GM06990 (cell line): ENCODE measurements around the gene BHLHA15.

Source experiments
- DNase-seq: peaks from one replicate; pipeline ENCODE4 v3.0.0-alpha.2; 2011; ENCODE audit not compliant: insufficient read length; ENCODE audit errors: extremely low read depth
- H3K27me3 ChIP-seq: replicated peaks from 2 replicates; pipeline ENCODE4 v1.6.0; 2011; ENCODE audit warnings: low read length; ENCODE audit not compliant: control insufficient read depth, insufficient read depth
- H3K36me3 ChIP-seq: 2 replicates; pipeline ENCODE4 v1.5.1; 2011; ENCODE audit warnings: low read length; ENCODE audit not compliant: control insufficient read depth, insufficient read depth
- H3K4me3 ChIP-seq: replicated peaks from 2 replicates; pipeline ENCODE4 v1.5.1; 2011; ENCODE audit warnings: low read depth, mild to moderate bottlenecking, control low read depth, low read length
- CTCF ChIP-seq: IDR thresholded peaks from 2 replicates; pipeline ENCODE4 v1.5.1; 2011; ENCODE audit warnings: low read length, control low read depth, mild to moderate bottlenecking, inconsistent platforms; ENCODE audit not compliant: insufficient read depth, poor library complexity, severe bottlenecking

BHLHA15 gene

GRCh38 chr7:98203261-98203963 lies 7.8 kb upstream of the BHLHA15 start:
- DNase-seq, result peak; percentile 77
- Histone ChIP-seq H3K36me3 (peaks cover 10% of the 10 kb centered on the region), H3K4me3 (peak overlapping the region; percentile 60), H3K27me3 (no peaks in the 10 kb centered on the region)
- no peak for TF ChIP-seq CTCF

- Histone ChIP-seq H3K36me3 (peaks cover 10% of the 10 kb centered on the region), H3K4me3 (peak overlapping the region; percentile 60), H3K27me3 (no peaks in the 10 kb centered on the region)
- no peak for TF ChIP-seq CTCF
- no peak for DNase-seq
These were observed 7.2 kb upstream of the BHLHA15 start for GRCh38 chr7:98203964-98204605.

GRCh38 chr7:98204670-98205069 lies 6.6 kb upstream of the BHLHA15 start:
- no peaks in the 10 kb centered on the region for H3K27me3 ChIP-seq
- no peak for DNase-seq
- TF ChIP-seq CTCF, result no peak
- H3K36me3 ChIP-seq, result peaks cover 10% of the 10 kb centered on the region
- peak overlapping the region; percentile 25; the same call in 1 of the 2 replicates for H3K4me3 ChIP-seq

GRCh38 chr7:98205162-98205845 lies 5.9 kb upstream of the BHLHA15 start:
- Histone ChIP-seq H3K27me3 (no peaks in the 10 kb centered on the region), H3K36me3 (peaks cover 10% of the 10 kb centered on the region), H3K4me3 (no peak overlapping the region)
- TF ChIP-seq CTCF, result no peak
- DNase-seq, result no peak

GRCh38 chr7:98206451-98207330 lies 4.5 kb upstream of the BHLHA15 start:
- peaks cover 10% of the 10 kb centered on the region for H3K36me3 ChIP-seq
- DNase-seq, result no peak
- H3K27me3 ChIP-seq, result no peaks in the 10 kb centered on the region
- TF ChIP-seq CTCF, result no peak
- H3K4me3 ChIP-seq, result no peak overlapping the region
